ENCODE measurements around the gene PDE10A.
"Not testable (repeated sequence)": the region's sequence is repeated elsewhere in the genome, so short reads cannot be mapped to it uniquely, and the experiment has no call there.

DNA sequence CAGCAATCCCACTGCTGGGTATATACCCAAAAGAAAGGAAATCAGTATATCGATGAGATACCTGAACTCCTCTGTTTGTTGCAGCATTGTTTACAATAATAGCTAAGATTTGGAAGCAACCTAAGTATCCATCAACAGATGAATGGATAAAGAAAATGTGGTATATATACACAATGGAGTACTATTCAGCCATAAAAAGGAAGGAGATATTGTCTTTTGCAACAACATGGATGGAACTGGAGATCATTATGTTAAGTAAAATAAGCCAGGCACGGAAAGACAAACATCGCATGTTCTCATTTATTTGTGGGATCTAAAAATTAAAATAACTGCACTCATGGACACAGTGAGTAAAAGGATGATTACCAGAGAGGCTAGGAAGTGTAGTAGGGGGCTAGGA, 108.4 kb downstream of the PDE10A start:
- TF ChIP-seq, protein P1, sequence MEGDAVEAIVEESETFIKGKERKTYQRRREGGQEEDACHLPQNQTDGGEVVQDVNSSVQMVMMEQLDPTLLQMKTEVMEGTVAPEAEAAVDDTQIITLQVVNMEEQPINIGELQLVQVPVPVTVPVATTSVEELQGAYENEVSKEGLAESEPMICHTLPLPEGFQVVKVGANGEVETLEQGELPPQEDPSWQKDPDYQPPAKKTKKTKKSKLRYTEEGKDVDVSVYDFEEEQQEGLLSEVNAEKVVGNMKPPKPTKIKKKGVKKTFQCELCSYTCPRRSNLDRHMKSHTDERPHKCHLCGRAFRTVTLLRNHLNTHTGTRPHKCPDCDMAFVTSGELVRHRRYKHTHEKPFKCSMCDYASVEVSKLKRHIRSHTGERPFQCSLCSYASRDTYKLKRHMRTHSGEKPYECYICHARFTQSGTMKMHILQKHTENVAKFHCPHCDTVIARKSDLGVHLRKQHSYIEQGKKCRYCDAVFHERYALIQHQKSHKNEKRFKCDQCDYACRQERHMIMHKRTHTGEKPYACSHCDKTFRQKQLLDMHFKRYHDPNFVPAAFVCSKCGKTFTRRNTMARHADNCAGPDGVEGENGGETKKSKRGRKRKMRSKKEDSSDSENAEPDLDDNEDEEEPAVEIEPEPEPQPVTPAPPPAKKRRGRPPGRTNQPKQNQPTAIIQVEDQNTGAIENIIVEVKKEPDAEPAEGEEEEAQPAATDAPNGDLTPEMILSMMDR (IDR thresholded peaks at IDR 0.05) = not testable (repeated sequence)
- not testable (repeated sequence) for TF ChIP-seq POLR2A (IDR thresholded peaks at IDR 0.05)

Data from sigmoid colon (tissue), 3 donors.